RWPE1 (cell line): ENCODE data around the gene RAB36.

Source experiments
- CTCF ChIA-PET: fragments of 350-600 bp; sonication (Branson Sonifier 250); formaldehyde crosslinking; extraction: SDS; loops from one replicate; lab custom pipeline; 2021; lab: Yijun Ruan, JAX
- POLR2A ChIA-PET: fragments of 400-600 bp; formaldehyde crosslinking; extraction: SDS; loops from one replicate; lab custom pipeline; 2020; ENCODE audit warnings: antibody characterized with exemption; ENCODE audit not compliant: low non-redundant PET; lab: Yijun Ruan, JAX
- DNase-seq: peaks from one replicate; pipeline ENCODE4 v3.0.0; 2012; ENCODE audit warnings: low spot score
- H3K27ac ChIP-seq: fragments of 450-650 bp; 2 replicates; pipeline ENCODE4 v1.5.1; 2017
- CTCF ChIP-seq: fragments of 450-650 bp; conservative IDR thresholded peaks from 2 replicates; pipeline ENCODE4 v1.5.1; 2017; ENCODE audit warnings: low read depth, mild to moderate bottlenecking

The RAB36 gene

DNA sequence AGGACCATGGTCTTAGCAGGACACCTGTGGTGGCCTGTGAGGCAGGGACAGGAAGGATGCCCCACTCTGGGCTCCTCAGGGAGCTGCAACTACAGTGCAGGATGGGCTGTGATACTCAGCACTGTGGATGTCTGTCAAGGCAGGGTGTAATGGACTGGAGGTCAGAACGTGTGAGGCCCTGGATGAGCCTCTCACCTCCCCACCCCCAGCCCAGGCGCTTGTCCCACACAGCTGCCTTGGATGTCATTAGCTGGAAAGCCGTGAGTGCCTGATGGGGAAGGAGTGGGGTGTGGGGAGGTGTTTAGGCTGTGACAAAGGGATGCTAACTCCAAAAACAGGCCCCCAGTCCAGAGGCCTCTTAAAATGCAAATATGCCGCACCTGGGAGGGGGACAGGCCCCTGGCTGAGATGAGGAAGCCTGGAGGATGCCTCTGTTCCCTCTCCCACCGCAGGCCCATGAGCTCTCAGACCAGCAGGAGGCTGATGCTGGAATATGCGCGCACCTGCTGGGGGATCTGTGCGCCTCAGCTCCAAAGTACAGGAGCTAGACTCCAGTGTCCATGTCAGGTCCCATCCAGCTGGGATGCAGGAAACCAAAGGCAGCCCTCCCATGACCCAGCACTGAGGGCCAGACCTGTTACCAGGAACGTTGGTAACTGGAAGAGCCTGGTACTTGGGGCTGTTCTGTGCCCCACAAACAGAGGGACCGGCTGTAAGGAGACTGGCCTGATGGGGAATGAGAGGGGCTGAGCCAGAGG lies 28.6 kb upstream of the RAB36 start:
- no peak for DNase-seq
- H3K27ac ChIP-seq, result no peak overlapping the region
- ChIA-PET POLR2A (no interaction called here), CTCF (no interaction called here)
- no peak for TF ChIP-seq CTCF

DNA sequence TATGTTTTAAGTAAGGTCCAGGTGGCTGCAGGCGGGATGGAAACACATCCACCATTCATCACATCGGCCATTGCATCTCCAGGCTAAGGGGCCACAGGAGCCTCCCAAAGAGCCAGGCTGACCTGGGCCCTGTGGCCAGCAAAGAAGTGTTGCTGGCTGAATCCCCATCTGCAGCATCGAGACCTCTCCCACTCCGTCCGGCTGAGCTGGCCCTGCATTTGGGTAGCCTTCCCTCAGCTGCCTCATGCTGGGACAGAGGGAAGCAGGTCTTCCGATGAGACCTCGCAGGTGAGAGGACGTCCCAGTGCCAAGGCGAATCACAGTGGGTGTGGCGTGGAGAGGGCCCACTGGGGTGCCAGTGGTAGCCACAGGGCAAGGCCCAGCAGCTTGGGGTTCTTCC lies 28.0 kb upstream of the RAB36 start:
- POLR2A ChIA-PET, result no interaction called here
- no peak overlapping the region for H3K27ac ChIP-seq
- CTCF ChIA-PET, result no interaction called here
- no peak for DNase-seq
- TF ChIP-seq CTCF, result no peak

DNA sequence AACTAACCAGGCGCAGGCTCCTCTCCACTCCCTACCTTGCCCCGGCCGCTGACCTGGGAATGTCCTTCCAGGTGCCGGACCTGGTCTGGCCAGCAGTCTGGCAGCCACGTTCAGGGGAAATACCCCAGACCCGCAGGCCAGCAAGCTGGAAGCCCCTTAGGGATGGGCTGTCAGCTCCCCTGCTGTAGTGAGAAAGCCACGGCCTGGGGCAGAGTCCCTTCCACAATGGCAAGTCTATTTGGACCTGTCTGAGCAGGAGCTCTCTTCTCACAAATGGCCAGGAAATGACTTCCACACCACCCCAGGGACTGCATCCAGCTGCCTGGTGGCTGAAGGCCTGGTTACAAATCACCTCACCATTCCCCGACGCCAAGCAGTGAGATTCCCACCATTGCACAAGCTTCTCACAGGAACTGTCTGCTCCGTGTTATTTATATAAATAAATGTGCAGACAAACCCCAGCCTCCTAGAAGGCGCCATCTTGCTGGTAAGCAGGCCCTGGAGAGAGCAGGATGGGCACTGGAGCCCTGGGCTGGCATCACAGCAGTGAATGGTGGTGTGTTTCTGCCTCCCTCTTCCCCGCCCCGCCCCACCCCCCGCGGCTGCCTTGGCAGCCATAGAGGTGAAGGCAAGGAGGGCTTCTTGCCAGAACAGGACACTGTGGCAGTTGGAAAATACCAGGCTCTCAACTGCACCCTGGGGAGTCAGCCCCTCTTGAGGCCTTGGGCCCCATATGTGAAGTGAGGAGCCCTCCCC lies 27.2 kb upstream of the RAB36 start:
- no peak for DNase-seq
- CTCF ChIA-PET, result no interaction called here
- POLR2A ChIA-PET, result no interaction called here
- no peak overlapping the region for H3K27ac ChIP-seq
- no peak for TF ChIP-seq CTCF

- no peak overlapping the region for H3K27ac ChIP-seq
- no peak for DNase-seq
- TF ChIP-seq CTCF, result no peak
- POLR2A ChIA-PET, result no interaction called here
- CTCF ChIA-PET, result no interaction called here
Observed at GRCh38 chr22:23118647-23119493, 26.4 kb upstream of the RAB36 start.

DNA sequence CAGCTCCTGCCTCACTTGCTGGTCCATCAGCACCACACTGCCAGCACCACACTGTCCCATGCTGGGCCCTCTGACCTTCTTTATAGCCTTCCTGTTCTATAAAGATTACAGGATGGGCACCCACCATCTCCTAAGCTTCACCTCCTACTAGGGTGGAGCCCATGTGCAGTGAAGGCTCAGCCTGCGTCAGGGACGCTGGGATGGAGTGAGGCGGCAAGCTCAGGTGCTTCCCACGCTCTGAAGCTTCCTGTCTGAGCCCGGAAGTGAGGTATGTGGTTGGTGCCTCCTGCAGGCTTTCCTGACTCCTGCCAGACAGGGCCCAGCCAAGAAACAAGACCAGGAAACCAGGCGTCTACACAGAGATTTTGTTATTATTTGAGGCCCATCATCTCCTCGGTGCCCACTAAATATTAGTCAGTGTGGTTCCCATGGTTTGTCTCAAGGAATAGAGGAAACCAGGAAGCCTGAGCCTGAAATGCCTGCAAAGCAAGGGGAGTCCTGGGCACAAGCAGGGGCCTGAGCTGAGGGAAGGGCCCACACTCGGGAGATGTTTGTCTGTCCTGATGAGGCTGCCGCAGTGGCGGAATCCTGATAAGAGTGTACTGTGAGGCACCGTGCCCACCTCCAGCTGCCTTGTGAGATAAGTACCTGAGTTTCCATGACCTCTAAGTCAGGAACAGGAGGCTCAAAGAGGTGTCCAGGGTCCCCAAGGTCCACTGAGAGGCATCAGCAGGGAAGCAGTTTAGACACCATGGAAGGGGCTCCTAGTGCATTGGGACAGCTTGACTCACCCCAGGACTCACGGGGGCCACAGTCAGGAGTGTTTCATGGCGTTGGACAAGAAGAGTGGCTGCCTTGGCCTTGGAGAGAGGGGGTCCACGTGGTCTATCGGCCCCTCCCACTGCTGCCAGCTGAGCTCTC lies 25.5 kb upstream of the RAB36 start:
- H3K27ac ChIP-seq, result no peak overlapping the region
- ChIA-PET CTCF (no interaction called here), POLR2A (no interaction called here)
- no peak for TF ChIP-seq CTCF
- DNase-seq, result no peak
